ENCODE results near the gene DDX50.

DNA sequence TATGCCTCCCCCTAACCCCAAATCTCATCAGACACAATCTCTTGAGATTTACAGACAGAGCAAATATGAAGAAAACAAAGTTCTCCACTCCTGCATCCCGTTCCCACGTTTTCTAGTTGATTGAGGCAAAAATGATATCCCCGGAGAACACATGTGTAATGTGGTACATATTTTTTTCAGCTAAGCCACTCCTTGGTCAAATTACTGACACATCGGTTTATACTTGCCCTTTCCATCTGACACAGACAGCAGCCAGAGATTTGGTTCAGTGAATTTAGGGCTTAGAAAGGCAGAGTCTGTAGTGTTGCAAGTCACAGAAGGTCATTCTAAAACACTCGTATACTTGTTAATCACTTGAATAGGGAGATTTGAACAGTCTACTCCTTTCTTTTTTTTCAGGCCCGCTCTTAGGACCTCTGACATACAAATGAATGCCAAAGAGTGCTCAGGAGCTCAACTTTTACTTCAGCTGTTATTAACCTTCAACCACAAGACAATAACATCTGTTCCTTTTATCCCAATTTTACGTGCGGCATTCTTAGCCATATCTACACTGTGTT lies 1.8 kb upstream of the DDX50 start:
- TF ChIP-seq CTCF (conservative IDR thresholded peaks at IDR 0.05): no peak
- TF ChIP-seq EZH2 (IDR thresholded peaks at IDR 0.05; ENCODE audit: low read depth): no peak
